Activated CD8-positive, alpha-beta memory T cell treated with anti-CD3 and anti-CD28 coated beads for 24 hours (primary cell): ENCODE data around the gene AAGAB.

ENCODE experiments used
- DNase-seq: peaks from one replicate; pipeline ENCODE4 v3.0.0-alpha.2; 2020

Gene AAGAB

DNA sequence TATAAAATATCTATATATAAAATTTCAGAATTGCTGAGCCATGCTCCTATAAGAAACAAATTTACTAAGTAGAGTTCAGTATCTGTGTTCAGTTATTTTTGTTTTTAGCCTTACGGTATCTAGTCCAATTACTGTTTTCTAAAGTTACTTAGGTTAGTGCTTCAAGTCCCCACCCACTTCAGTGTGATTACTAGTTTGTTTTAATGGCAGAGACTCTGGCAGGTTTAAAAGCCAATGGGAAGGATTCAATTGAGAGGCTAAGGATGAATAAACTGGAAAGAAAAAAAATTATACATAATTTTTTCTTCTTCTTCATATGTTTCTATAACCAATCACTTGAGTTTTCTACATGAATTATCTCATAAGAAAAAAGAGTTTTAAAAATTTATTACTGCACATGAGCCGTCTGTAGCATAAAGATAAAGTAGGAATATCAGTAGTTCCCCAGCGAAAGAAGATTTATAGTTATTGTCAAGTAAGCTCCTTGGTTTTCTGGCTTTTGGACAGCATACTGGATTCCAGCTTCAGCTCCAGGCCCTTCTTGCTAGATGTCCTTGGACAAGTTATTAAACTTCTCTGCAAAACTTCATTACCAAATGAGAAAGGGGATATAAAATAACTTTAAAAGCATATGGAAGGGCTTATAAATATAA, 46.8 kb downstream of the AAGAB start:
- DNase-seq: no peak

DNA sequence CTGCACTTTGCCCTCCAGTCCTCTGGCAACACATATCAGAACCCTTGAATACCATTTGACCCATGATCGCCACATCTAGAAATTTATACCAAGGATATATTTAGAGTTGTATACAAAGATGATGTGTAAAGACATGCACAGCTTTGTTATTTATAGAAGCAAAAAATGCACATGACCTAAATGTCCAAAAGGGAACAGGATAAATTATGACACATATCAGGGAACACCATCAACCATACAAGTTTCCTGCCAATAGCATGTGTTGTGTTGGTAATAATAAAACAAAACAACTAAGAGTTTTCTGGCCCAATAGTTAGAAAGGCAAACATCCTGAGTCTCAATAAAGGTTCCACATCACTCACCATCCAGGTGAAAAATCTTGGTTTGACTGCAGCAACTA, 51.5 kb downstream of the AAGAB start:
- DNase-seq: no peak

DNA sequence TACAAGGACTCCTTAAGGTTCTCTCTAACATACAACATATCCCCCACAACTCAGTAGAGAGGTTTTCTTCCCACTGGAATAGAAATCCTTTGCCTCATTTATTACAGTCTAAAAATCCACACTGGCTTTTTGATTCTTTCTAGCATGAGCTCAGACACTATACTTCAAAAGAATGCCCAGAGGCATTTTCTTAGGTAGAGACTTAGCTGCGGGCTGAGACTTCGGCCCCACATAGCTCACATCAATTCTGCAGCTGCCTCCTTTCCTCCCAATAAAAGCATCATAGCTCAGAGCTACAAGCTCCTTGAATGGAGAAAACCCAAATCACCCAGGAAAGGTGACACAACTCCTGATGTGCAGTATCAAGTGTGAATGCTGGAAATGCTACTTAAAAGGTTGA, 52.4 kb downstream of the AAGAB start:
- DNase-seq: no peak

DNA sequence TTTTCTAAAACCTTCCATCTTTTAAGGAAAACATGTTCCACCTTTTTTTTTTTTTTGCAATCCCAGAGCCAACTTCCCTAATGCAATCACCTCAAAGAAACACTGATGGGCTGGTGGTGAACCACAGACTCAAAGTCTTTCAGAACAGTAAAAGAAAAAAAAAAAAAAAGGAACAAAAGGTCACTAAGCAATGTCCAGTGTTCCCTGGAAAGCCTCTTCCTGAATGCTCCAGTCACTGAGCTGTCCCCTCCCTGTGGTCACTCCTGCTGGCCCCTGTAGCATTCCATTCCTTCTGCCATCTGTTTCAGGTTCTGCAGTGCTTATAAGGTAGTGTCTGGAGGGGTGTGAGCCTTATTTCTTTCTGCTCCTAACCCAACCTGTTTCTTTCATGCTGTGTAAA, 53.3 kb downstream of the AAGAB start:
- DNase-seq: no peak

DNA sequence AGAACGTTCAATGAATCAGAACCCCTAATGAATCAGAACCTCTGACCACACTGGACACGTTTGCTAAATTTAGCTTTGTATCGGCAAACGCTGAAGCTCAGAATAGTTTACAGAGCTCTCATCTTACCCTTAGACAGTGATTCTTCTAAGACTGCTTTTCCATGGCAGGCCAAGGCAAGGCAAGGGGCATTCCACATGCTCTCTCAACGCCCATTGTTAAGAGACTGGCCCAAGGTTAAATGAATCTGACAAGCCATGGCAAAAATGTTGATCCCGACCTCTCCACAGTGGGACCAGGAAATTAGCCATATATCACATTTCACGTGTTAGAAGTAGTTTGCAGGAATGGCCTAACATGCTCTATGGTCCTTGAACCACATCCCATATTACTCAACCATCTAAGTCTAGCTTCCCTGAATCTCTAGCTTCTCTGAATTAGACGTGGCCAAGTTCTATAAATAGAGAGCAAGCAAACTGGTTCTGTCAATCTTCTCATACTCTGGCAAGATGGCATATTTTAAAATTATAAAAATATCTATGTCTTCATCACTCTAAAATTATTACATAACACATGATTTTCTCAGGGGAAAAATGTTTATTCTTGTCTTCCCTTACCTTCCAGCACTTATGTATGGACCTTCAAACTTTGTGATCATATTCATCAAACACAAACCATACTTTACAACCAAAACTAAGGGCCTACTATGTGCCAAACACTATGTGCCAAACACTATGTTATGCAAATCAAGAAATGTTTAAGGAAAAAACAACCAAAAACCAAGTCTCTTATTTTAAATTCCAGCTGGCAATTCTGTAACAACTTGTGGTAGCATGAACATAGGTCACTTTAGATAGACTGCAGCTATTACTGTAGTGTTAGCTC, 54.3 kb downstream of the AAGAB start:
- no peak for DNase-seq

DNA sequence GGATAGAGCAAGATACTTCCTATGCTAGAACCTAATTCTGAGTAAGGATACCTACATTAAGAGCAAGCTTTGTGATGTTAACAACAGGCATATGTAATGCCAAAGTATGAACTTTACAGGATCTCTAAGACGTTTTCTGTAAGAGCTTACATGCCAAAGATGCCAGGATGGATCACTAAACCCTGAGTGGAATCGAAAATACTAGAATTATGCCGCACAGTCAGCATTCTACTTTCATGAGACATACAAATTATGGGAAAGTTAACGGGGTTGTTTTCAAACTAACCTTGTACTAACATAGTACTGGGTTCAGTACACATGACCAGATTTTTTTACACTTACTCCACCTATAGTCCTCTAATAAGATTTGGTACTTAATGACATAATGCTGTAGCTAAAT, 55.1 kb downstream of the AAGAB start:
- DNase-seq: no peak

DNA sequence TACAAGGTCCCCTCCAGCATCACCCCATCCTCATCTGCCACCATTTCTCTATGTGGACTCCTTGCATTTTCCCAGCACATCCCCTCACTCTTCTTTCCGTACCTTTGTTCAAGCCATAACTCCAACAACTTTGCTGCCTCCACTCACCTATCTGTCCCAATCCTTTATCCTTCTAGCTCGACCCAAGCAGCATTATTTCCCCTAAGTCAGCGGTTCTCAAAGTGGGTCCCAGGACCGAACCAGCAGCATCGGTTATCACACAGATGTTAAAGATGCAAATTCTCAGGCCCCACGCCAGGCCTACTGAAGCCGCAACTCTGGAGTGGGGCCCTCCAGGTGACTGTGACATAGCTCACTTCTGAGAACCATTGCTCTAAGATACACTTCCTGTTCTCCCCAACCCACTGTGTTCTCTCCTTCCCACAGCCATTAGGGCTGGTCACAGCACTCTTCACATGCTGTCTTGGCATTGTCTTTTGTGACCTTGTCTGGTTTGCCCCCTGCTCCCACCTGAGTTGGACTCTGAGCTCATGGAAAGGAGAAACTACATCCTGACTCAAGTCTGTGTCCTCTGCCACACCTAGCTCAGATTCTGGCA, 56.2 kb downstream of the AAGAB start:
- DNase-seq: no peak

DNA sequence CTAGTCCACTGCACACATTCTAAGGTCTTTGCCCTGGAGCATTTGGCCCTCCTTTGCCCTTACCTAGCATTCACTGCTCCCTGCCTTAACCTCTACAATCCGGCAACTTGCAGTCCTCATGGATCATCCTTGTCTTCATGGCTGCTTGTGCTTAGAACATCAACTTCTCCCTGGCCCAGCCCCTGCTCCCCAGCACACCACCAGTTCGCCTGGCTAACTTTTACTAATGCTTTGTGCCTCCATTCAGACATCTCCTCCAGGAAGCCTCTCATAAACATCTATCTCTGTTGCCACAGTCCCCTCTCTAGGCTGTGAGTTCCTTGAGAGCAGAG, 57.1 kb downstream of the AAGAB start:
- DNase-seq: no peak

DNA sequence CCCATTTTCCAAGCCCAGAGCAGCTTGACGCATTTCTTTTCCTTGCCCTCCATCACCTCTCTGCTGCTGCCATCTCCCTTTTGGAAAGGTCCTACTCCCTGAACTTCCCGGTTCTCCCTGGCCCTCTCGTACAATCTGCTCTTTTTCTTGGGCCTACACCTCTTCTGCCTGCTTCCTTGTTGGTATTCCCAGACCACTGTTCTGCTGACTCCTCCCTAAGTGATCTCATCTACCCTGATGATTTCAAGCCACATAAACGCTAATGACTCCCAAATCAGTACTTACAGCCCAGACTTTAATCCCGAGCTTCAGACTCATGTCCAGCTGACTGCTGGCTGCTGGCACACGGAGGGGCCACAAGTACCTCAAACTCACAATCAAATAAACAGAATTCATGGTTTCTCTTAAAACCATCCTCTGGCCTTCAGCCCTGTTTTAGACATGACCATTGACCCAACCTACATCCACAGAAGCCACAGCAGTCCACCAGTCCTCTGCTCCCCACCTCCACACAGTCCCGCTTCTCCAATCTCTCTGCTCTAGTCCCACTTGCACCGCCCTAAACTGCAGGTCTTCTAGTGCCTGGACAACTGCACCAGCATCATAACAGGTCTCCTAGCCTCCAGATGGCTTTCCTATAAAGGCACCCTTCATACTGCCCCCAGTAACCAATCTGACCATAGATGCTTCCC, 57.6 kb downstream of the AAGAB start:
- no peak for DNase-seq

DNA sequence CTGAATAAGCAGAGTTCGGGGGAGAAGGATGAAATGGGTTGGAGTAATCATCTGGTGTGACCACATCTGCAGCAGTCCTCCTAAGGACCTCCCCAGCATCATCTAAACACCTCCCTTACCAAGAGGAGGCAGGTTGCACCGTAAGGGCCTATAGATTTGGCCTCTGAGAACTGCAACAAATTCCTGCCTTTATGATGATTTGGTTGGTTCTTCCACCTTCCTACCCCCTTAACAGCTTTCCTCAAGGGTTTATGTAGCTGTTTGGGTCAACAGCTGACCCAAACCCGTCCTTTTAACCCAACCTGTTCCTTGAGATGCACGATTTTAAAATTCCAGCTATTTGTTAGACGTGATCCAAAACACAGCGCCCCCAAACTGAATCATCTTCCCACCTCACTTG, 58.2 kb downstream of the AAGAB start:
- no peak for DNase-seq

DNA sequence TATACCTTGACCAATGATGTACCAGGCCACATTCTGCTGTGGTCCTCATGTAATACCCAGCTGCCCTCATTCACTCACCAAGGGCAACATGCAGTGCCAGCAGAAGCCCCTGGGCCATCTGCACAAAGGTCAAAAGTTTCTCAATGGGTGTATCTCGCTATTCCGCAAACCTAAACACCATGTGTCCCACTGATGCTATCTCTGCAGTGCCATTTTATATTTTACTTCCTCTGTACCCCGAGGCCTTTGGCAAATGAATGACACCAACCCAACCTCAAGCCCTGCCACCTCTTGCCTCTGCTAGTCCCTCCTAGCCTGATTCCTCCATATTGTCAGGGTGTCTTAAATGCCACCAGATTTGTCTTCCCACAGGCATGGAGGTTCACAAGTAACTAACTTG, 59.2 kb downstream of the AAGAB start:
- DNase-seq: no peak

DNA sequence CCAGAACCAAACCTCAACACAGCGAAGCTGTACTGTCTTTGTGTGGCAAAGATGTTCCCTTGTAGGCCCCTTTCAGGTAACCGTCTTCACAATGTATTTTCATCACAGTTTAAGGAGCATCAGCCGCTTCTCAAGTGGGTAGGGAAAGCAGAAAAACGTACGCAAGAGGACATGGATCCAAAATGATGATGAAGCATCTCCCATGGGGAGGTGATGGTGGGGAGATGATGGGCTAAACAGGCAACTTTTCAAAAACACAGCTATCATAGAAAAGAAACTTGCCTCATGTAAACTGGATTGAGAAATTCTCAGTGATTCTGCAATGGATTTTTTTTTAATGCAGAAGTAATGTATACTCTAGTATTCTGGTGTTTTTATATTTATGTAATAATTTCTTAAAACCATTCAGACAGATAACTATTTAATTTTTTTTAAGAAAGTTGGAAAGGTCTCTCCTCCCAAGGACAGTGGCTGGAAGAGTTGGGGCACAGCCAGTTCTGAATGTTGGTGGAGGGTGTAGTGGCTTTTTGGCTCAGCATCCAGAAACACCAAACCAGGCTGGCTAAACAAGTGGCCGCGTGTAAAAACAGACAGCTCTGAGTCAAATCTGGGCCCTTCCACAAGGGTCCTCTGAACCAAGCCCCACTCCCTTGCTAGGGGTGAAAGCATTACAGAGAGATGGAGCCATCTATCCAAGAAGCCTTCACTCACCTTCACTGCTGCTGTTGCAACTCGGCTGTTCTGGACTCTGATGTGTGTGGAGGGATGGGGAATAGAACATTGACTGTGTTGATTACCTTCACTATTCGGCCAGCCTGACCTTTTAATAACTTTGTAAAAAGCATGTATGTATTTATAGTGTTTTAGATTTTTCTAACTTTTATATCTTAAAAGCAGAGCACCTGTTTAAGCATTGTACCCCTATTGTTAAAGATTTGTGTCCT, 60.0 kb downstream of the AAGAB start:
- DNase-seq: no peak

DNA sequence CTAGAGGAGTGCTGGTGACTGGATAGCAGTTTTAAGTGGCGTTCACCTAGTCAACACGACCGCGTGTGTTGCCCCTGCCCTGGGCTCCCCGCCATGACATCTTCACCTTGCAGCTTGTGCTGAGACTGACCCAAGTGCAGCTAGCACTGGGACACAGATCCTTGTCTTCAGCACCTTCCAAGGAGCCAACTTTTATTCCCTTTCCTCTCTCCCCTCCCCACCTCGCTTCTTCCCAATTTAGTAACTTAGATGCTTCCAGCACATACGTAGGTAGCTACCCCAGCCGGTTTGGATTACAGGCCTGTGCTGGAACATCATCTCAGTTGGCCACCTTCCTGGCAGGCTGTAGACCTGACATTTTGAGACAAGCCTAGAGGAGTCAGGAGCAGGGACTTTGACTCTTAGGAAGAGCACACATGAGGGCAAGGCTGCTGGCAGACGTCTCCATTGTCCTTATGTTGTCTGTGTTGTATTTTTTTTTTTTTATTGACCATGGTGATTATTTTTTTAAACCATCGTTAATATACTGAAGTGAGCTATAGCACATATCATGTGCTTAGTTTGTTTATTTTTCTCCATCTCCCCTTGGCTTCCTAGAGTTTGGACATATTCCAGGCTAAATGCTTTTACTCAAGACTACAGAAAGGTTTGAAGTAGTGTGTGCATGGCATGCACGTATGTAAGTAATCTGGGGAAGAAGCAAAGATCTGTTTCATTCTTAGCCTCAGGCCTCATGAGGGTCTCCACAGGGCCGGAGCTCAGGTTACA, 61.1 kb downstream of the AAGAB start:
- no peak for DNase-seq

DNA sequence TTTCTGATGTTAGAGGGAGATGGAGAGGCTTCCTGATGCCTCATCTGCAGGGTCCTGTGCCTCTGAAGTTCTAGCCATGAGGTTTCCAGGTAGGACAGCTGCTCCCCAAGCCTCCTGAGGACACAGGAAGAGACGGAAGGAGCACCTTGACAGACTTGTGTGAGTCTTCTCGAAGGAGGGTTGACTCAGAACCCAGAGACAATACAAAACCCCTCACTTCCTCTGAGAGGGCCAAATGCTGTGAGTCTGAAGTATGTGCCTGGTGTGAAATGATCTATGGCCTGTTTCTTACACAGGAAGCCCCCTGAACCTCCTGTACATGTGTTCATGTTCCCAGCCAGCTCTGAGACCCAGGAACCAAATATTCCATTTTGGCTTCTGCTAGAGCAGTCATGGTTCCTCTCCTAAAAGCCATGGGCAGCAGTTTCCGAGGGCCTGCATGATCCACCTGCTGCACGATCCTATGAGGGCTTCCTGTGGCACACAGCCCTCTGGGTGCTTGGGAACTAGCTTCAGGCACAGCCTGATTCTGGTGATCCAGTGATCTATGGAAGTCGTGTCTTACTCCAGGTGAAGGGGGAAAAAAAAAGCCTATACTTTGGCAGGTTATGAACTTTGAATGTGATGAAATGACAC, 62.2 kb downstream of the AAGAB start:
- no peak for DNase-seq

DNA sequence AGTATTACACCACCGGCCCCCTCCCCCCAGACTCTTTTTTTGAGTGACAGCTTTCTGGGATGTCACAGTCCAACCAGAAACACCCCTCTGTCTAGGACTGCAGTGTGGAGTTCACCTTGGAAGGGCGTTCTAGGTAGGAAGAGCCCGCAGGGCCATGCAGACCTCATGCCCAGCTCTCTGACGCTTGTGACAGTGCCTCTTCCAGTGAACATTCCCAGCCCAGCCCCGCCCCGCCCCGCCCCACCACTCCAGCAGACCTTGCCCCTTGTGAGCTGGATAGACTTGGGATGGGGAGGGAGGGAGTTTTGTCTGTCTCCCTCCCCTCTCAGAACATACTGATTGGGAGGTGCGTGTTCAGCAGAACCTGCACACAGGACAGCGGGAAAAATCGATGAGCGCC, 63.6 kb downstream of the AAGAB start:
- no peak for DNase-seq

DNA sequence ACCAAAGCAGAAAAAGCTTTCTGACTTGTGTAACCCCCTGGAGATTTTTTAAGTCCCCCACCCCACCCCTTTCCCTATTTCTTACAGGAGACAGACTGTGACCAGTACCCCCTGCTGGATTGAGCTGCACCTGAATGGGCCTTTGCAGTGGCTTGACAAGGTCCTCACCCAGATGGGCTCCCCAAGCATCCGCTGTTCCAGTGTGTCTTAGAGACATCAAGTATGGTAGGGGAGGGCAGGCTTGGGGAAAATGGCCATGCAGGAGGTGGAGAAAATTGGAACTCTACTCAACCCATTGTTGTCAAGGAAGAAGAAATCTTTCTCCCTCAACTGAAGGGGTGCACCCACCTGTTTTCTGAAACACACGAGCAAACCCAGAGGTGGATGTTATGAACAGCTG, 64.1 kb downstream of the AAGAB start:
- DNase-seq: no peak

DNA sequence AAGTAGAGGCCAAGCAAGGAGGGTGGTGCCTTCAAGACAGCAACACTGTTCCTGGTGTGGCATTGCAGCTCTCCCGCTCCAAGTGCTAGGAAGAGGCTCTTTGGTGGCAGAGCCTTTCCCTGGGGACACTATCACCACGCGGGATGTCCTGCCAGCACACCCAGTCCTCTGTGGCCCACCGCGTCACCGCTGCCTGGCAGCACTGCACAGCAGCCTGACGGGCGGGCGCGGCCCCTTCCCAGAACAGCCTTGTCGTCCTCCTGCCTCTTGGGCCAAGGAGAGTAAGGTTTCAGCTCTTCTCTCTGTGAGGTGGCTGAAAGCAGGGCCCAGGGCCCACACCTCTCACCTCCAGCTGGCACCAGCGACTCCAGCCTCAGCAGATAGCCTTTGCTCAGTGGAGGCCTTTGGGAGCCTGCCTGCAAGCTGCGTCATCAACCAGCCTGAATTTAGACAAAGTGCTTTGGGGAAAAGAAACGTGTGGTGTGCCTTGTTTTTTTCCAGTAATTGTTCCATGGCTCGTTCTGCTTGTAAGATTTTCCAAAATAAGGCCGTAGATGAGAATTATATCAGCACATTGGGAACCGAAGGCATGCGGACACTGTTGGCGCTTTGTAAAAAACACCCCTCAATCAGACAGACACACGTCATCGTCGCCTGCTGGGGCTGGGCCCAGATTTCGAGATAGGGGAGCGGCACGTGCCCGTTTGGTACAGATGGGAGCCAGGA, 65.0 kb downstream of the AAGAB start:
- no peak for DNase-seq

DNA sequence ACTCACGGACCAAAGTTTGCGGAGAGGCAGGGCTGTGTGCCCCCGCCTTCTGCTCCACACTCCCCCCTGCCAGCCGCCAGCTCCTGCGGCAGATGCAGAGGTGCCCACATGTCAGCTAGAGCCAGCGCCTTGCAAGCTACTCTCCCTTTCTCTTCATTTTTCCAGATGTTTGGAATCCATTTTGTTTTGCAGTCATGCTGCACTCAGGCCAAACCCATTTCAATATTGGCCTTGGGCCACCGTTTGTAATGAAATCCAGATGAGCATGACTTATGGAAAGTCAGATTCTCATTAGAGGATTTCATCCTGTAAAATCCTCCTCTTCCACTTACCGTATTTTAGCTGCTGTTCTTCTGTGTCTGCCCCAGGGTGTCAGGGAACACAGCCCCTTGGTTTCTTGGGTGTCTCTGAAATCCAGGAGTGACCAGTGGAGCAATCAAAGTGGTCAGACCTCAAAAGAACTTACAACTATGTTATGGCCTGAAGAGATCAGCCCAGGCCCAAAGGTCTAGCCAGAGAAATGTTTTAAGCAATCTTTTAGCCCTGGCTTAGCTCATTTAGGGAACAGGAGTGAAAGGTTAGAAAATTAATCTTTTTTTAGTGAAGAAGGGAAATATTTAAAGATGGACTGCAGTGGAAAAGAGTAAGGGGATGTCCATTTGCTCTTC, 65.8 kb downstream of the AAGAB start:
- DNase-seq: peak; percentile 21

DNA sequence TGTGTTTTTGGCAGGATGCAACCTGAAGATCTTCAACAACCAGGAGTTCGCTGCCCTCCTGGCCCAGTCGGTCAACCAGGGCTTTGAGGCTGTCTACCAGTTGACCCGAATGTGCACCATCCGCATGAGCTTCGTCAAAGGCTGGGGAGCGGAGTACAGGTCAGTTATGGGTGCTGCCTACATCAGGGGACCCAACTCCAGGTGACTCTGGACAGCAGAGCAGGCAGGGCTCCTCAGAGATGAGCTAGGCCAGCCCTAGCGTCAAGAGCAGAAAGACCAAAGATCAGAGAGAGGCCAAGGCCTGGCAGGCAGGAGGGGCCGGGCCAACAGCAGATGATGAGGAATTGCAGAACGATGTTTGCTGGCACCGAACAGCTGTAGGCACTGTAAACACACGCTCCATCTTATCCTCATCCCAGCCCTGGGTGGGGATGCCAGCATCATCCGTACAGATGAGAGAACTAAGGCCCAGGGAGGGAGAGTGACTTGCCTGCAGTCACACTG, 67.1 kb downstream of the AAGAB start:
- DNase-seq: peak; percentile 45

DNA sequence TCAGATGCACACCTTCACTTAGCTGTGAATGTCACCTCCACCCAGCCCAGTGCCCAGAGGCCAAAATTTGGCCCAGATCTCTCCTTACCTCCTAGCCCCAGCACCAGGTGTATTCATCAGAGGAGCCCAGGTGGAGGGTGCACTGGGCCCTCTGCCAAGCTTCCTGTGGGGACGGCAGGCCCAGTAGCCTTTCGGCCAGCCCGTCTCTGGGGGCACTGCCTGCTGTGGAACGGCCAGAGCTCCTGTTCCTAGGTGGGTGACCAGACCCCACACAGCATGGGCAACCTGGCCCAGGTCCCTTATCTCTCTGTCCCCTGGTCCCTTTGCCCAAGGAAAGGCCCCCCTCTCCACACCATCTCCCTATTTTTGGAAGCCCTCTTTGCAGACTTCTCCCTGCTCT, 67.8 kb downstream of the AAGAB start:
- DNase-seq: peak; percentile 40
